ENCODE measurements around the gene ITPKC.

DNA sequence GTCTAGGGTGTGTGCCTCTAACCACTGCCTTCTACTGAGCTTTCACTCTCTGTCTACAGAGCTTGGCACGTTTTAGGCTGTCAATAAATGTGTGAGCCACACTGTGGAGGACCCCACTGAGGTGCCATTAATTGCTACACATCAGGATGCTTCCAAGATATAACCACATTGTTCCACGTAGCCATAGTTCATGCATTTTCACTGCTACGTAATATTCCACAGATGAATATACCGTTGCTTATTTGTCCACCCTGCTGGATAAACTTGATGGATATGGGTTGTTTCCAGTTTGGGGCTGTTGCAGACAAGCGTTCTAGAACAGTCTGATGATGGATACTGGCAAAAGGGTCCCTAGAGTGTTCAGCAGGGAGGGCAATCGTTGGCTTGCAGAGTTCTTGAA, 15.2 kb upstream of the ITPKC start:
- TF ChIP-seq, protein P1, sequence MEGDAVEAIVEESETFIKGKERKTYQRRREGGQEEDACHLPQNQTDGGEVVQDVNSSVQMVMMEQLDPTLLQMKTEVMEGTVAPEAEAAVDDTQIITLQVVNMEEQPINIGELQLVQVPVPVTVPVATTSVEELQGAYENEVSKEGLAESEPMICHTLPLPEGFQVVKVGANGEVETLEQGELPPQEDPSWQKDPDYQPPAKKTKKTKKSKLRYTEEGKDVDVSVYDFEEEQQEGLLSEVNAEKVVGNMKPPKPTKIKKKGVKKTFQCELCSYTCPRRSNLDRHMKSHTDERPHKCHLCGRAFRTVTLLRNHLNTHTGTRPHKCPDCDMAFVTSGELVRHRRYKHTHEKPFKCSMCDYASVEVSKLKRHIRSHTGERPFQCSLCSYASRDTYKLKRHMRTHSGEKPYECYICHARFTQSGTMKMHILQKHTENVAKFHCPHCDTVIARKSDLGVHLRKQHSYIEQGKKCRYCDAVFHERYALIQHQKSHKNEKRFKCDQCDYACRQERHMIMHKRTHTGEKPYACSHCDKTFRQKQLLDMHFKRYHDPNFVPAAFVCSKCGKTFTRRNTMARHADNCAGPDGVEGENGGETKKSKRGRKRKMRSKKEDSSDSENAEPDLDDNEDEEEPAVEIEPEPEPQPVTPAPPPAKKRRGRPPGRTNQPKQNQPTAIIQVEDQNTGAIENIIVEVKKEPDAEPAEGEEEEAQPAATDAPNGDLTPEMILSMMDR (IDR thresholded peaks at IDR 0.05): no peak
- no peak for TF ChIP-seq POLR2A (IDR thresholded peaks at IDR 0.05)
